Bone marrow (tissue), 2 donors: Measurements from ENCODE around the gene SLAMF7.

Source experiments
- DNase-seq, 2 donors: peaks; one replicate each; lab custom pipeline; 2025; lab: John Stamatoyannopoulos, UW

Gene SLAMF7

GRCh38 chr1:160745551-160745950 is 6.5 kb downstream of the SLAMF7 start:
- no peak for DNase-seq

- no peak for DNase-seq
Measured at GRCh38 chr1:160746836-160747500, 7.9 kb downstream of the SLAMF7 start.

- no peak for DNase-seq
Measured at GRCh38 chr1:160747717-160748116, 8.7 kb downstream of the SLAMF7 start.

- DNase-seq = no peak
Measured at GRCh38 chr1:160748181-160748877, 9.3 kb downstream of the SLAMF7 start.

GRCh38 chr1:160748878-160749269 is 9.8 kb downstream of the SLAMF7 start:
- peak in 1 of 2 donors; percentile 37 for DNase-seq

- no peak for DNase-seq
Measured at GRCh38 chr1:160750608-160751007, 11.6 kb downstream of the SLAMF7 start.

GRCh38 chr1:160752406-160752805 is 13.4 kb downstream of the SLAMF7 start:
- DNase-seq = no peak

- DNase-seq = no peak
Measured at GRCh38 chr1:160752924-160753323, 13.9 kb downstream of the SLAMF7 start.

GRCh38 chr1:160753594-160753993 is 14.5 kb downstream of the SLAMF7 start:
- DNase-seq = no peak

- DNase-seq = no peak
Measured at GRCh38 chr1:160755461-160755860, 16.4 kb downstream of the SLAMF7 start.

GRCh38 chr1:160755911-160756848 is 17.1 kb downstream of the SLAMF7 start:
- DNase-seq = no peak

- DNase-seq = no peak
Measured at GRCh38 chr1:160756849-160757201, 17.8 kb downstream of the SLAMF7 start.

GRCh38 chr1:160758521-160758920 is 19.5 kb downstream of the SLAMF7 start:
- no peak for DNase-seq

- DNase-seq = no peak
Measured at GRCh38 chr1:160759740-160760139, 20.7 kb downstream of the SLAMF7 start.

GRCh38 chr1:160761046-160761445 is 22.0 kb downstream of the SLAMF7 start:
- no peak for DNase-seq

GRCh38 chr1:160761886-160762285 is 22.8 kb downstream of the SLAMF7 start:
- no peak for DNase-seq

GRCh38 chr1:160763993-160764392 is 24.9 kb downstream of the SLAMF7 start:
- DNase-seq = no peak

- no peak for DNase-seq
Measured at GRCh38 chr1:160767395-160768294, 28.6 kb downstream of the SLAMF7 start.

- peak in 1 of 2 donors; percentile 82 for DNase-seq
Measured at GRCh38 chr1:160768295-160768657, 29.2 kb downstream of the SLAMF7 start.

- DNase-seq = no peak
Measured at GRCh38 chr1:160772331-160772730, 33.3 kb downstream of the SLAMF7 start.

- no peak for DNase-seq
Measured at GRCh38 chr1:160773093-160773492, 34.0 kb downstream of the SLAMF7 start.
